NCI-H146 treated with DMSO at 0.1 percent for 48 hours (cell line): ENCODE measurements around the gene CFAP97D2.
"Not testable (repeated sequence)": the region's sequence is repeated elsewhere in the genome, so short reads cannot be mapped to it uniquely, and the experiment has no call there.

ENCODE experiments used
- DNase-seq: peaks from one replicate; lab custom pipeline; 2025; ENCODE audit not compliant: unreplicated experiment; lab: John Stamatoyannopoulos, UW

The CFAP97D2 gene

GRCh38 chr13:114198556-114198955 lies 19.5 kb downstream of the CFAP97D2 start:
- DNase-seq = no peak

- DNase-seq = not testable (repeated sequence)
Measured at GRCh38 chr13:114199526-114199925, 20.5 kb downstream of the CFAP97D2 start.

- no peak for DNase-seq
Measured at GRCh38 chr13:114199954-114200353, 20.9 kb downstream of the CFAP97D2 start.

- DNase-seq = no peak
Measured at GRCh38 chr13:114200399-114200911, 21.4 kb downstream of the CFAP97D2 start.

GRCh38 chr13:114202581-114202980 lies 23.5 kb downstream of the CFAP97D2 start:
- DNase-seq = no peak

- no peak for DNase-seq
Measured at GRCh38 chr13:114203536-114203935, 24.5 kb downstream of the CFAP97D2 start.

- no peak for DNase-seq
Measured at GRCh38 chr13:114204894-114205293, 25.8 kb downstream of the CFAP97D2 start.

GRCh38 chr13:114208134-114208533 lies 29.1 kb downstream of the CFAP97D2 start:
- DNase-seq = no peak

- peak; percentile 63 for DNase-seq
Measured at GRCh38 chr13:114211446-114212157, 32.5 kb downstream of the CFAP97D2 start.

- DNase-seq = no peak
Measured at GRCh38 chr13:114212158-114212495, 33.1 kb downstream of the CFAP97D2 start.

GRCh38 chr13:114213980-114214379 lies 34.9 kb downstream of the CFAP97D2 start:
- DNase-seq = no peak

- no peak for DNase-seq
Measured at GRCh38 chr13:114219392-114219791, 40.3 kb downstream of the CFAP97D2 start.

GRCh38 chr13:114222461-114222968 lies 43.5 kb downstream of the CFAP97D2 start:
- DNase-seq = no peak

- DNase-seq = no peak
Measured at GRCh38 chr13:114224201-114224600, 45.1 kb downstream of the CFAP97D2 start.

GRCh38 chr13:114225610-114226009 lies 46.6 kb downstream of the CFAP97D2 start:
- DNase-seq = no peak

GRCh38 chr13:114226088-114226487 lies 47.0 kb downstream of the CFAP97D2 start:
- DNase-seq = no peak

GRCh38 chr13:114226699-114227323 lies 47.8 kb downstream of the CFAP97D2 start:
- peak; percentile 68 for DNase-seq

GRCh38 chr13:114227528-114227927 lies 48.5 kb downstream of the CFAP97D2 start:
- no peak for DNase-seq

- no peak for DNase-seq
Measured at GRCh38 chr13:114228176-114228575, 49.1 kb downstream of the CFAP97D2 start.

GRCh38 chr13:114229506-114229905 lies 50.4 kb downstream of the CFAP97D2 start:
- DNase-seq = no peak

GRCh38 chr13:114230117-114230516 lies 51.1 kb downstream of the CFAP97D2 start:
- peak; percentile 23 for DNase-seq

GRCh38 chr13:114230575-114230974 lies 51.5 kb downstream of the CFAP97D2 start:
- DNase-seq = no peak
